SK-N-SH (cell line): ENCODE results near the gene CCDC106. TPM values are rescaled to one million over a fixed set of nuclear protein-coding genes. Genes with fewer than 3 reads are reported as not detected.
A peak's percentile ranks its signal among the peaks of the same experiment; 100 is the strongest.

Experiments used
- CTCF ChIA-PET: fragments of 300-600, 350-600 bp; formaldehyde crosslinking; extraction: SDS; loops from one replicate; lab custom pipeline; 2021; lab: Yijun Ruan, JAX
- POLR2A ChIA-PET: fragments of 350-600 bp; sonication (Branson Sonifier 250); formaldehyde crosslinking; extraction: SDS; loops from one replicate; lab custom pipeline; 2020; ENCODE audit warnings: antibody characterized with exemption, inconsistent platforms; lab: Yijun Ruan, JAX
- DNase-seq: peaks from one replicate; pipeline ENCODE4 v3.0.0; 2012
- H2AFZ ChIP-seq: fragments of 200-600 bp; sonication (generic); 2 replicates; pipeline ENCODE4 v1.8.1; 2016; ENCODE audit warnings: antibody characterized with exemption, mild to moderate bottlenecking, low read depth
- H3F3A ChIP-seq: fragments of 200-600 bp; sonication (generic); replicated peaks from 2 replicates; pipeline ENCODE3; 2016; ENCODE audit warnings: antibody characterized with exemption, mild to moderate bottlenecking; ENCODE audit not compliant: insufficient read depth
- H3K27ac ChIP-seq, 2 experiments: fragments of 200-500 bp in 1 of 2; fragments of 200-600 bp in 1 of 2; sonication (Bioruptor generic) in 1 of 2; sonication (generic), shearing (Covaris generic) in 1 of 2; 2 replicates each; pipeline versions ENCODE4 v1.5.1 to v1.6.1; 2014 to 2016; ENCODE audit warnings: low read depth in 2 of 2, inconsistent platforms in 1 of 2, low read length in 1 of 2, mild to moderate bottlenecking in 1 of 2, mixed read lengths in 1 of 2
- H3K27me3 ChIP-seq: fragments of 200-600 bp; sonication (generic), shearing (Covaris generic); 2 replicates; pipeline ENCODE4 v1.6.1; 2016; ENCODE audit warnings: mixed run types; ENCODE audit not compliant: insufficient read depth
- H3K36me3 ChIP-seq, 2 experiments: fragments of 200-500 bp in 1 of 2; fragments of 200-600 bp in 1 of 2; sonication (Bioruptor generic) in 1 of 2; sonication (generic) in 1 of 2; replicated peaks in 1 of 2; 2 replicates each; pipeline versions ENCODE3 to v1.5.1; 2014 to 2016; ENCODE audit warnings: low read length in 1 of 2, mild to moderate bottlenecking in 1 of 2; ENCODE audit not compliant: insufficient read depth in 2 of 2, control insufficient read depth in 1 of 2
- H3K4me1 ChIP-seq, 2 experiments: fragments of 200-500 bp in 1 of 2; fragments of 200-600 bp in 1 of 2; sonication (Bioruptor generic) in 1 of 2; sonication (generic), shearing (Covaris generic) in 1 of 2; 2 replicates each; pipeline versions ENCODE4 v1.5.1 to v1.6.1; 2014 to 2016; ENCODE audit warnings: low read depth in 1 of 2, low read length in 1 of 2, mixed run types in 1 of 2; ENCODE audit not compliant: insufficient read depth in 2 of 2, control insufficient read depth in 1 of 2
- H3K4me2 ChIP-seq: fragments of 200-600 bp; sonication (generic), shearing (Covaris generic); 2 replicates; pipeline ENCODE4 v1.6.1; 2017; ENCODE audit warnings: mixed run types
- H3K4me3 ChIP-seq, 2 experiments: fragments of 200-500 bp in 1 of 2; fragments of 200-600 bp in 1 of 2; sonication (Bioruptor generic) in 1 of 2; sonication (generic), shearing (Covaris generic) in 1 of 2; 2 replicates each; pipeline versions ENCODE4 v1.5.1 to v1.8.1; 2014 to 2016; ENCODE audit warnings: low read depth in 2 of 2, inconsistent platforms in 1 of 2, low read length in 1 of 2, mild to moderate bottlenecking in 1 of 2, mixed read lengths in 1 of 2, moderate library complexity in 1 of 2
- H3K79me2 ChIP-seq: fragments of 200-600 bp; sonication (generic); 2 replicates; pipeline ENCODE4 v1.8.1; 2017; ENCODE audit warnings: mild to moderate bottlenecking; ENCODE audit not compliant: insufficient read depth
- H3K9ac ChIP-seq: fragments of 200-600 bp; sonication (generic); 2 replicates; pipeline ENCODE4 v1.6.1; 2017; ENCODE audit warnings: mixed run types
- H3K9me2 ChIP-seq: fragments of 200-600 bp; sonication (generic); 2 replicates; pipeline ENCODE4 v1.6.1; 2017; ENCODE audit warnings: mixed run types
- H3K9me3 ChIP-seq: fragments of 200-600 bp; sonication (generic); 2 replicates; pipeline ENCODE4 v1.6.1; 2017; ENCODE audit warnings: mixed run types, mild to moderate bottlenecking, moderate library complexity
- H4K20me1 ChIP-seq: fragments of 200-600 bp; sonication (generic); 2 replicates; pipeline ENCODE4 v1.6.1; 2017; ENCODE audit warnings: mild to moderate bottlenecking, mixed run types; ENCODE audit not compliant: insufficient read depth
- ELF1 ChIP-seq: IDR thresholded peaks from 2 replicates; pipeline ENCODE4 v1.4.0; 2012
- FOXJ3 ChIP-seq: sonication (generic); formaldehyde crosslinking; IDR thresholded peaks from 2 replicates; pipeline ENCODE4 v1.5.1; 2020; ENCODE audit warnings: mild to moderate bottlenecking, missing genetic modification reagents
- GABPA ChIP-seq: IDR thresholded peaks from 2 replicates; pipeline ENCODE4 v1.4.0; 2012; ENCODE audit warnings: low read depth, mild to moderate bottlenecking
- MAX ChIP-seq: IDR thresholded peaks from 2 replicates; pipeline ENCODE4 v1.4.0; 2012; ENCODE audit warnings: low read depth
- MEF2A ChIP-seq: IDR thresholded peaks from 2 replicates; pipeline ENCODE4 v1.4.0; 2012; ENCODE audit warnings: low read depth, borderline replicate concordance
- PBX3 ChIP-seq: IDR thresholded peaks from 2 replicates; pipeline ENCODE4; 2012
- RCOR1 ChIP-seq: fragments of 150-350 bp; IDR thresholded peaks from 2 replicates; pipeline ENCODE4 v1.6.1; 2017; ENCODE audit warnings: antibody characterized with exemption, low read length
- RFX5 ChIP-seq: IDR thresholded peaks from 2 replicates; pipeline ENCODE4 v1.6.1; 2012; ENCODE audit warnings: mild to moderate bottlenecking, improper control_type of control experiment, low read length
- RXRA ChIP-seq: IDR thresholded peaks from 2 replicates; pipeline ENCODE4 v1.4.0; 2012; ENCODE audit warnings: low read depth, mild to moderate bottlenecking, borderline replicate concordance
- SIN3A ChIP-seq: IDR thresholded peaks from 2 replicates; pipeline ENCODE4 v1.6.1; 2012; ENCODE audit warnings: low read depth, mild to moderate bottlenecking, low read length, moderate library complexity, borderline replicate concordance
- SMC3 ChIP-seq: IDR thresholded peaks from 2 replicates; pipeline ENCODE4 v1.6.1; 2012; ENCODE audit warnings: low read depth, low read length, improper control_type of control experiment
- TAF1 ChIP-seq: IDR thresholded peaks from 2 replicates; pipeline ENCODE4 v1.6.1; 2012; ENCODE audit warnings: low read depth, mild to moderate bottlenecking, low read length, moderate library complexity, borderline replicate concordance
- TCF12 ChIP-seq: IDR thresholded peaks from 2 replicates; pipeline ENCODE4 v1.4.0; 2012
- YY1 ChIP-seq: IDR thresholded peaks from 2 replicates; pipeline ENCODE4 v1.4.0; 2012; ENCODE audit warnings: low read depth, mild to moderate bottlenecking
- WGBS: methylation state at CpG from one replicate; pipeline ENCODE4 v1.1.6; 2017; ENCODE audit warnings: low lambda C conversion rate; 5-methylcytosine and 5-hydroxymethylcytosine counted together
- polyA plus RNA-seq, 3 experiments: library from polyadenylated mRNA; depleted of rRNA; stranded (reverse); fragments of >200 nt; gene quantifications; 2 replicates each; pipeline ENCODE4 v1.2.3, GENCODE V29; 2012
- TF ChIP-seq, protein P1 (sequence below): fragments of 150-350 bp; IDR thresholded peaks from 2 replicates; pipeline ENCODE4 v1.6.1; 2017; ENCODE audit warnings: antibody characterized with exemption, low read length, low read depth, borderline replicate concordance
- TF ChIP-seq, protein P2 (sequence below): IDR thresholded peaks from 2 replicates; pipeline ENCODE4 v1.4.0; 2012; ENCODE audit warnings: low read depth, borderline replicate concordance

Gene CCDC106
- polyA plus RNA-seq, 1 of the 3 experiments (the other 2 are of a cell fraction), result 27.1 TPM

- Histone ChIP-seq H3F3A (peaks cover 38% of the 10 kb centered on the region), H3K36me3 (peaks cover 16 to 45% of the 10 kb centered on the region in 2 experiments), H3K79me2 (peaks cover 86% of the 10 kb centered on the region), H3K27me3 (no peaks in the 10 kb centered on the region), H3K4me2 (no peak overlapping the region), H3K4me3 (no peak overlapping the region), H3K9ac (no peak overlapping the region), H3K4me1 (peaks cover 7 to 28% of the 10 kb centered on the region in 2 experiments; a peak in 3 of 4 replicates), H4K20me1 (peaks cover 79% of the 10 kb centered on the region), H3K9me2 (no peaks in the 10 kb centered on the region), H3K9me3 (no peaks in the 10 kb centered on the region), H3K27ac (peak overlapping the region in 1 of 2 experiments; percentile 33; a peak in 1 of 4 replicates), H2AFZ (no peak overlapping the region)
- WGBS, result 86% methylated on average over 9 of the region's 9 CpGs
- TF ChIP-seq, protein P1, sequence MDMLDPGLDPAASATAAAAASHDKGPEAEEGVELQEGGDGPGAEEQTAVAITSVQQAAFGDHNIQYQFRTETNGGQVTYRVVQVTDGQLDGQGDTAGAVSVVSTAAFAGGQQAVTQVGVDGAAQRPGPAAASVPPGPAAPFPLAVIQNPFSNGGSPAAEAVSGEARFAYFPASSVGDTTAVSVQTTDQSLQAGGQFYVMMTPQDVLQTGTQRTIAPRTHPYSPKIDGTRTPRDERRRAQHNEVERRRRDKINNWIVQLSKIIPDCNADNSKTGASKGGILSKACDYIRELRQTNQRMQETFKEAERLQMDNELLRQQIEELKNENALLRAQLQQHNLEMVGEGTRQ, result no peak
- no peak for TF ChIP-seq RCOR1
- TF ChIP-seq, protein P2, sequence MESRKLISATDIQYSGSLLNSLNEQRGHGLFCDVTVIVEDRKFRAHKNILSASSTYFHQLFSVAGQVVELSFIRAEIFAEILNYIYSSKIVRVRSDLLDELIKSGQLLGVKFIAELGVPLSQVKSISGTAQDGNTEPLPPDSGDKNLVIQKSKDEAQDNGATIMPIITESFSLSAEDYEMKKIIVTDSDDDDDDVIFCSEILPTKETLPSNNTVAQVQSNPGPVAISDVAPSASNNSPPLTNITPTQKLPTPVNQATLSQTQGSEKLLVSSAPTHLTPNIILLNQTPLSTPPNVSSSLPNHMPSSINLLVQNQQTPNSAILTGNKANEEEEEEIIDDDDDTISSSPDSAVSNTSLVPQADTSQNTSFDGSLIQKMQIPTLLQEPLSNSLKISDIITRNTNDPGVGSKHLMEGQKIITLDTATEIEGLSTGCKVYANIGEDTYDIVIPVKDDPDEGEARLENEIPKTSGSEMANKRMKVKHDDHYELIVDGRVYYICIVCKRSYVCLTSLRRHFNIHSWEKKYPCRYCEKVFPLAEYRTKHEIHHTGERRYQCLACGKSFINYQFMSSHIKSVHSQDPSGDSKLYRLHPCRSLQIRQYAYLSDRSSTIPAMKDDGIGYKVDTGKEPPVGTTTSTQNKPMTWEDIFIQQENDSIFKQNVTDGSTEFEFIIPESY, result no peak
- TF ChIP-seq MAX, result no peak
- CTCF ChIA-PET, result interaction anchor here (0.8 to 2.1 kb wide), 3 partner anchors 10 to 20 kb away, joined by 5 to 9 read pairs (median 8); no protein-coding TSS in a partner anchor
- DNase-seq, result no peak
- POLR2A ChIA-PET, result no interaction called here
These were observed 25.5 kb downstream of the CCDC106 start for GRCh38 chr19:55673465-55673864.

DNA sequence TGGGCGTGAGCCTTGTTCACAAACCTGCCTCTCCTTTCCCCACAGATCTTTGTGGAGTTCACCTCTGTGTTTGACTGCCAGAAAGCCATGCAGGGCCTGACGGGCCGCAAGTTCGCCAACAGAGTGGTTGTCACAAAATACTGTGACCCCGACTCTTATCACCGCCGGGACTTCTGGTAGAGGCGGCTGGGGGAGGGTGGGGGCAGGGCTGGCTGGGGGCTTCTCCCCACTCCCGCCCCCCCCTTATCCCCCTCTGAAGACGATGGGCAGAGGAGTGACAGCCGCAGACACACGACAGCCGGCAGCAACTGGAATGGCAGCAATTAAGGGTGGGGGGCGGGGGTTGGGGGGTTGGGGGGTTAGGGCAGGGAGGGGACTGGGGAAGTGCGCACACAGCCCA lies 25.9 kb downstream of the CCDC106 start:
- peaks cover 38% of the 10 kb centered on the region for H3F3A ChIP-seq
- POLR2A ChIA-PET, result no interaction called here
- H3K4me3 ChIP-seq, result peak overlapping the region in 1 of 2 experiments; percentile 96; a peak in 2 of 4 replicates
- CTCF ChIA-PET, result interaction anchor here (1.8 to 2.1 kb wide), 2 partner anchors 11 to 17 kb away, joined by 8 to 9 read pairs; no protein-coding TSS in a partner anchor
- H3K27ac ChIP-seq, result peak overlapping the region; percentile 7 to 33; a peak in 3 of 4 replicates
- H3K4me1 ChIP-seq, result peaks cover 7 to 28% of the 10 kb centered on the region in 2 experiments; a peak in 3 of 4 replicates
- no peak overlapping the region for H3K9ac ChIP-seq
- 76% methylated on average over 9 of the region's 15 CpGs for WGBS
- H3K4me2 ChIP-seq, result 0 out of 2 replicates have a peak overlapping the region, but pooled peaks have one; percentile 97
- H3K36me3 ChIP-seq, result peaks cover 19 to 46% of the 10 kb centered on the region in 2 experiments
- H3K9me2 ChIP-seq, result no peaks in the 10 kb centered on the region
- peaks cover 87% of the 10 kb centered on the region for H3K79me2 ChIP-seq
- H4K20me1 ChIP-seq, result peaks cover 78% of the 10 kb centered on the region
- H2AFZ ChIP-seq, result no peak overlapping the region
- no peaks in the 10 kb centered on the region for H3K27me3 ChIP-seq
- no peak for DNase-seq
- H3K9me3 ChIP-seq, result no peaks in the 10 kb centered on the region
- TF ChIP-seq, protein P2, result no peak
- TF ChIP-seq SIN3A (no peak), RFX5 (no peak), TAF1 (no peak), MAX (no peak), ELF1 (no peak), RXRA (no peak), SMC3 (no peak), MEF2A (no peak), RCOR1 (no peak), GABPA (no peak), FOXJ3 (CRISPR knock-in tag) (no peak), YY1 (no peak), PBX3 (no peak), TCF12 (no peak)
